GM18505 (cell line): ENCODE results near the gene CSRP1.

Experiments used
- ATAC-seq: cut with Tn5 transposase; IDR thresholded peaks from one replicate; pipeline ENCODE4 v1.9.1; 2021; ENCODE audit not compliant: unreplicated experiment
- POLR2A ChIP-seq: IDR thresholded peaks from 4 replicates; pipeline ENCODE4 v1.6.1; 2011; ENCODE audit warnings: borderline replicate concordance; ENCODE audit not compliant: insufficient read depth, insufficient read length; ENCODE audit errors: extremely low read depth

Gene CSRP1

DNA sequence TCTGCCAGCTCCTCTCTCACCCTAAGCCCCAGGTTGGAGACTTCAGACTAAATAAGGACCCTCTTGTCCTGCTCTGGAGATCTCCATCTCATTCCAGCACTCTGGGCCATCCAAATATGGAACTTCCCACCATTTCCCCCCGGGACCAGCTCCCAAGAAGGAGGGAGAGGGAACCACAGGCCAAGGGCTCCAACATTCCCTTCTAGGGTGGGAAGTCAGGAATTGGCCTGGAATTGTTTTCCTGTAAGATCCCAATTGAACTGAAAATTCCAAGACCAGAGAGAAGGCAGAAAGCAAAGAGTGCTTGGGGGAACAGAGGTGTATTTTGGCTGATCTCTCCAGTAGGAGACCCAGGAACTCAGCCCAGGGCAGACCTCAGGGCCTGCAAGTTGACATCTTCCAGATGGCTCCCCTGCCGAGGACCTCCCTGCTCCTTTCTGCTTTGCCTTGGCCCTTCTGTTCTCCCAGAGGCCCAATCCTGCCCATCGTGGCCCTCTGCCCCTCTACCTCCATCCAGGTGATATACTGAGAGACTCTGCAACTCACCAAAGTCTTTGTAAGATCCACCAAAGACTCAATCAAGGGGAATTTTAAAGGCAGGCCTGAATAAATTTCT is 14.9 kb downstream of the CSRP1 start:
- no peak for TF ChIP-seq POLR2A
- ATAC-seq = no peak

DNA sequence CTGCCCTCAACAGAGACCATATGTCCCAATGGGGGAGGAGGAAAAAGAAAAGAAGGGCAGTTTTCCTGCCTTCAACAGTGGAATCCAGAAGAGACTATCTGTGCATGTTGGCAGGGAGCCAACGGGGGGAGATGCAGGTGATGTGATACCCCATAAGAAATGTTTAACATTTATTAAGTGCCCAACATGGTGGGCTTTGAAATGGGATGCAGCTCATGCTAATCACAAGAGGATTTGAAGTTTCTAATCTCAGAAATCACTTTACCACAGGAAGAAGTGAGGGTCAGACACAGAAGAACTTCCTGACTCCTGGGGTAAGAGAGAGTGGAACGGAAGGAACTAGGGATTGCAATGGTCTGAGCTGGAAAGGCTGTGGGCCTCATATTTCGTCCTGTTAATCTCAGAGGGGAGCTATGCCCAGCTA is 16.2 kb downstream of the CSRP1 start:
- TF ChIP-seq POLR2A = no peak
- ATAC-seq = no peak

DNA sequence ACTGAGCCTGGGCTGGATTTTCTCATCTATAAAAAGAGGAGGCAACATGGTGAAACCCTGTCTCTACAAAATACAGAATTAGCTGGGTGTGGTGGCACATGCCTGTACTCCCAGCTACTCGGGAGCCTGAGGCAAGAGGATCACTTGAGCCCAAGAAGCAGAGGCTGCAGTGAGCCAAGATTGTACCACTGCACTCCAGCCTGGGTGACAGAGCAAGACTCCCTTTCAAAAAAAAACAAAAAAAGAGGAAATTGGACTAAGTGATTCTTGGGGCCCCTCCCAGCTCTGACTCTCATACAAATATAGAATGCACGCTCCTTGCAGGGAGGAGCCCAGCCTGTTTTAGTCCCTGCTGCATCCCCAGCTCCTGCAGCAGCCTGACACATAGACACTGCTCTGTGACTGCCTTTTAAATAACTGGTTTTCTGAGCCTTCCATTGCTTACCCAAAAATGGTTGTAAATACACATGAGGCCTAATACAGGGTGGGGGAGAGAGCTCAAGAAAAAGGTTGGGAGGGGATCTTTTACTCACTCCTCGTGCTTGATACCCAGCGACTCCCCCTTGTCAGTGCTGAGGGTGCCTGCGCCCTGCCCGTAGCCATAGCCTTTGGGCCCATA is 17.2 kb downstream of the CSRP1 start:
- no peak for ATAC-seq
- TF ChIP-seq POLR2A = no peak

DNA sequence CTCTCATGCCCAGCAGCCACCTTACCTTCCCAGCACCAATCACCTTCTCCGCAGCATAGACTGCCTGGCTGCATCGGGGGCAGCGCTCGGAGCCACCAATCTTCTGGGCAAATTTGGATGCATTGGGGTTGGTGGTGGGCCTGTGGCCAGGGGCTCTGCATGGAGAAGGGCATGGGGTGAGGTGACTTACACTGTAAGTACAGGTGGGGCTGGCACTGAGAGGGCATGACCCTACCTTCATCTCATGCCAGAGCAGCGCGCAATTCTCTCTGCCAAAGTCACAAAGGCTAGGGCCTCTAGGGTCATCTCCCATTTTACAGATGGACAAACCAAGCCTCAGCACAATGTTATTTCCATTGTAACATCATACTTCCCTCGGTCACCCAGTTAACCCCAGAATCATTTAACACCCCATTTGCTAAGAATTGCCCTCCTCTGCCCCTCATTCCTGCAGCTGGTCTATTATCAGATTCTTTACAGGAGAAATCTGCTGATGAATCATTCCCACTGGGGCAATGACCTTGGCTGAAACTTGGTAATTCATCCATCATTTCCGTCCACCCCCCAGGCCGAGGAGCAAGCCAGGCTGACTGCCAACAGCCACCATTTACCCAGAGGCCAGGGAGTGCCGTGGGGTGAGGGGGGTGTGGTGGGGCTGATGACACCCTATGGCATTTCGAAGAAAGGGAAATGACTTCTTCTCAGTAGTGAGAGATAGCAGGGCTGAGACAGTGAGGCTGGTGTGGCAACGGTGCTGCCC is 17.9 kb downstream of the CSRP1 start:
- TF ChIP-seq POLR2A = no peak
- ATAC-seq = no peak

DNA sequence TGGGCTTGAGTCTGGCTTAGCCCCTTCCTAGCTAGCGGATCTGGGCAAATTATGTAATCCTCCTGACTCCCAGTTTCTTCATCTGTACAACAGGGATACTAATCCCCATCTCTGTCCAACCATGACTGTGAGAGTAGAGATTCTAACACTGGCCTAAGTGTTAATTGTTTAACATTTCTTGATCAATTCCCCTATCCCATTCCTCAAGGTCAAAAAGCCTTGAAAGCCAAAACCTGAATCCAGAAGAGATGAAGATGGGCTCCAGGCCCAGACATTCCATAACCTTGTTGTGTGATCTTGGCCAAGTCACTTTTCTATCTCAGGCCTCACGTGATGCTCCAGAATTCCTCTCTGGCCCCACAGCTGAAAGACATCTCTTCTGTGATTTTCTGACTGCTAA is 19.2 kb downstream of the CSRP1 start:
- ATAC-seq = no peak
- no peak for TF ChIP-seq POLR2A

DNA sequence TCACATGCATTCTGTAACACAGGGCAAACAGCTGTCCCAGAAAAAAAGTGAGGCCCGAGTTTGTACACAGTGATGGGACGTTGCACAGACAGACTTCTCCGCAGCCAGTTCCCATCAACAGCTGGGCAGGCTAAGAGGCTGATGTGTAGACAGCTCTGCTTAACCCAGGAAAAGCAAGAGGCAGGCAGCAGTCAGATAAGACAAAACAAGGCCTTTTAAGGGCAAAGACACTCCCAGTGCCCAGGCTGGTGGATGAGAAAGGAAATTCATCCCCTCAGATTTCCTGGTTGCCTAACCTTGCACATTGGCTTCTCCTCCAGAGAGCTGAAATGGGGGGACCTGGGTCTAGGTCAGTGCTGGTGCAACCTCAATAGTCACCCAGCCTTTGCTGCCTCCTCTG is 20.7 kb downstream of the CSRP1 start:
- no peak for ATAC-seq
- TF ChIP-seq POLR2A = no peak

DNA sequence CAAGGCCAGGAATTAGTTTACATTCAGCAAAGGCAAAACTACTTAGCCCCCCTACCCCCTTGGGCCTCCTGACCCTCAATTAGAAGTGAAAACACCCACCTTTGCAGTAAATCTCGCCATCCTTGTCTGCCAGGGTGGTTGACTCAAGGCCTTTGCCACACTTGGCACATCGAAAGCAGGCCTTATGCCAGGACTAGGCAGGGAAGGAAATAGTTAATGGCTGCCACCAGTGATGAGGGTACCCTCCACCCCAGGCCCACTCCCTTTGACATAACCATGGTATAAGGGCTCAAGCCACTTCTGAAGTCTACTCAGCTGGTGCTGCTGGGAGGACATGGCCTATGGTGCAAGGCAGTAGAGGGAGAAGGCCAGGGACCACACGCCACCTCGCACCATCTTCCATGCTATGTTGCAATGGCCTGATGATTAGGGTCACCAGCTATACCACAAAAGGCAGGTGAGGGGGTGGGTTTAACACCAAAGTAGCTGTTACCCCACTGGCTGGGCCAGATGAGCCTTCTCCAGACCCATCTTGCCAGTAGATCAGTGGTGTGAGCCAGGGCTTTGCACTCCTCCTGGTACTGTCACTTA is 21.6 kb downstream of the CSRP1 start:
- ATAC-seq = no peak

DNA sequence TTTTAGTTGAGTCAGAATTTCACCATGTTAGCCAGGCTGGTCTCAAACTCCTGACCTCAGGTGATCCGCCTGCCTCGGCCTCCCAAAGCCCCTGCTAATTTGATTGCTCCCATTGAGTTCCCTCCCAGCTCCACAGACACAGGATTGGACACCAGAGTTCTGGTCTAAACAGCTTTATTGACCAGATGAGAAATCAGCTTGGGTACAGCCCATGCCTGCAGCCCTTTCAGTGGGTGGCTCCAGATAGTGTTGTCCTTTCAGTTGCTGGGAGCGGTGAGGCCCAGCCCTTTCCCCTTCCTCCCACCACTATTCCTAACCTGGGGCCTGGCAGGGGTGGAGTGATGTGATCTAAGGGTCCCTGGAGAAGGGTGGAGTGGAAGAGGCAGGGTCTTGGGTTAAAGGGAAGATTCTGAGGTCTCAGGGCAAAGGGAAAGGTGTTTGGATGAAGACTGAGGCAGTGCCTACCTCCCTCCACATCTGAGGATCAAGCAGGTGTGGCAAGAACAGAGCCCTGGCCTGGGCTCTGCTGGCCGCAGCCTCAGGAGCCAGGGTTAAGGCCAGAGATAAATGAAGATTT is 23.5 kb downstream of the CSRP1 start:
- TF ChIP-seq POLR2A = no peak
- ATAC-seq = no peak

More for the DNA sequence above, 21.6 kb downstream of the CSRP1 start:
- TF ChIP-seq POLR2A = no peak

DNA sequence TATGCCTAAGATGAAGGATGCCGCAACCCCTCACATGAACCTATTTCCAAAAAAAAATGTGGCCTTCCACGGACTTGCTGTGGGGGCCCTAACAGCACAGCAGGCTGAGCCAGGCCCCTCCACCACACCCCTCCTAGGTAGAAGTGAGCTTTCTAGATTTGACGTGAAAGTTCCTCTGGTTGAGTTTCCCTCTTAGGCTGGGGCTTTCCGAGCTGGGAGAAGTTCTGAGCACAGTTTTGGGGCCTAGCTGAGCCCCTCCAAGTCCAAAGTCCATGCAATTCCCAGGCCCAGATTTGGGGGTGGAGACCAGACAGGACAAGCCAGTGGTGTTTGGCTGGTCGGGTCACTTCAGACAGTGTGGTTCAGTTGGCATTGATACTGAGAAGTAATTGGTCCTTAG is 24.2 kb downstream of the CSRP1 start:
- ATAC-seq = no peak

DNA sequence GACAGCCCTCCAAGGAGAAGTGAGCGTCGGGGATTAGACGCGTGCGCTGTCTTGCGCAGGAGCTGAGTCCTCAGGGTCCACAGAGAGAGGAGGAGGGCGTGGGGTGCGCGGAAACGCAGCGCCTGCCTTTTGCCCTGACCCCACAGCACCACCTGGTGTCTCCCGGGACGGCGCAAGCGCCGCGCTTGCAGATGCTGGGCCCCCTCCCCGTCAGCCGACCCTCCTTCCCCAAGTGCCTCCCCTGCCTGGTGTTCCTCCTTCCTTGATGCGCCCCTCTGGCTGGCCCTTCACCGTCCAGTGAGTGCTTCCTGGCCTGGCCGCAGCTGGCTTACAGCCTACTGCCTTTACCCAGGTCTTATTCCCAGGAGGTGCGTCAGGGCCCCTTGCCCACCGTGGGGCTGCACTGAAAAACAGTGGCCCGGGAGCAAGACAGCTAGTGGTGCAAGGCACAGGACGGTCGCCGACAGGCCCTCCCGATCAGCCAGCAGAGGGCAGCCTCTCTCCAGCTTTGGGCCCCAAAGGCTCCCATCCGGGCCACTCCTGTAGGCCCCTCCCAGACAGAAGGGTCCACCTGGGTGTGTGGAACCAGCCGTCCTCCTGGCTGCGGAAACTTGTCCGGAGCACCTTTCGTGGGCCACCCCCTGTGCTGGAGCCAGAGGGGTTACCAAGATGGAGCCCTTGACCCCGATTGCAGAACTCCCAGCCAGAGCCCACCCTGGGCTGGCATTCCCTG is 25.0 kb downstream of the CSRP1 start:
- TF ChIP-seq POLR2A = no peak
- peak; percentile 71 for ATAC-seq

More for the DNA sequence above, 24.2 kb downstream of the CSRP1 start:
- no peak for TF ChIP-seq POLR2A

DNA sequence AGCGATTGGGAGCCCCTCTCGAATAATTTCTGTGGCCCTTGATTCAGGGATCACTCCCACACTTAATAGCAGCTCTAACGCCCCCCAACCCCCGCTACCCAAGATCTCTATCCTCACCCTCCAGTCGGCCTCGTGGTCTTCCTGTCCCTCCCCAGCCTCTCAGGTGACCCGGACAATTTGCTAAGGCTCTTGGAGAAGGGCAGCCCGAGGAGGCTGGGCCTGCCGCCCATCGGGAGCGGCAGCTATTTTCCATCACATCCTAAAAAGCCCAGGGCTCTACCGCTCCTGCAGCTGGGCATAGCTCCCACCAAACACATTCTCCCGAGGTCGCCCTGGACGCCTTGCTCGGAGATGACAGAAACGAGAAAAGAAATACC is 25.9 kb downstream of the CSRP1 start:
- TF ChIP-seq POLR2A = peak; percentile 28
- no peak for ATAC-seq

DNA sequence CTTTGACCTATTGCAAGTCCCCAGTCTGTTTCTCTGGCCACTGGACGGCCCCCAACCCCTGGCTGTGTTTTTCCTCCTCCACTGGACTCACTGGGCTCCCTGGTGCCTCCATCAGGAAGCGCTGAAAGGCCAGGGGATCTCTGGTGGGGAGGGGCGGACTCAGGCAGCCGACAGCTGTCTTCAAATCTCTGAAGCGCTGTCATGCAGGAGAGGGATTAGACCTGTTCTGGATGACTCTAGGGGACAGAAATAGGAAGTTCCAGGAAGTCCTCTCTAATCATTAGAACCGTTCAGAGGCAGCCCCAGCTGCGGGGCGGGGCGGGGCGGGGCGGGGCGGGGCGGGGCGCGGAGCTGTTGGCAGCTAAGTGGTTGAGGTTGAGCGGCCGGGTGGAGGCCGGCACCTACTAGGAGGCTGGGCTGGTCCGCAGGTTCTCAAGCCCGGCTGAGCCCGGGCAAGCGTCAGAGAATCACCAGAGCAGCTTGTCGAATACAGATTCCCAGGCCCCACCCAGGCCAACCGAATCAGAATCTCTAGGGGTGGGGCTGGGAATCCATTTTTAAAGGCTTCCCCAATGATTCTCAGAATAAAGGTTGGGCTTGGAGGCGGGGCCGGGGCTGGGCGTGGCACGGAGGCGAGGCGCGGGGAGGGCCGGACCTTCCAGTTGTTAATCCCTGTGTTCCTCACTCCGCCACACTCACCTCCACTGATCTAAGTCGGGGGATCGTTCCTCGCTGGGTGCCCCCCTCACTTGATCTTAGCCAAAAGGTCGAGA is 26.5 kb downstream of the CSRP1 start:
- no peak for TF ChIP-seq POLR2A
- peak; percentile 44 for ATAC-seq
